KBM-7 (cell line): ENCODE measurements around the gene XKRX.
A peak's percentile ranks its signal among the peaks of the same experiment; 100 is the strongest.

Experiments
- DNase-seq: peaks from one replicate; pipeline ENCODE4 v3.0.0-alpha.2; 2015
- in situ Hi-C: fragments of 300-500 bp; cut with MboI; formaldehyde crosslinking; loops from 2 replicates; pipeline ENCODE4 v1.14.3; 2020; ENCODE audit warnings: low sequenced_read_pairs, low pct_unique_long_range_greater_than_20kb, mixed read lengths

Gene XKRX

GRCh38 chrX:100905620-100906019 is 23.1 kb downstream of the XKRX start:
- in situ Hi-C loops: no loop called here
- no peak for DNase-seq

GRCh38 chrX:100904433-100904832 is 24.3 kb downstream of the XKRX start:
- in situ Hi-C loops: no loop called here
- no peak for DNase-seq

- in situ Hi-C loops: no loop called here
- DNase-seq: peak; percentile 54
Observed at GRCh38 chrX:100895365-100896075, 33.2 kb downstream of the XKRX start.

- DNase-seq: no peak
- in situ Hi-C loops: no loop called here
Observed at GRCh38 chrX:100883654-100884053, 45.1 kb downstream of the XKRX start.

- in situ Hi-C loops: no loop called here
- no peak for DNase-seq
Observed at GRCh38 chrX:100880368-100880767, 48.3 kb downstream of the XKRX start.

GRCh38 chrX:100874325-100874724 is 54.4 kb downstream of the XKRX start, which contains the start of gene NOX1:
Gene NOX1, minus strand, starts transcription at chrX:100874359. Its CDS starts 220 bp downstream, at chrX:100874139.
- DNase-seq: no peak
- in situ Hi-C loops: no loop called here

GRCh38 chrX:100871594-100872560 is 56.8 kb downstream of the XKRX start:
- in situ Hi-C loops: no loop called here
- no peak for DNase-seq

- no peak for DNase-seq
- in situ Hi-C loops: no loop called here
Observed at GRCh38 chrX:100870527-100870926, 58.2 kb downstream of the XKRX start.

- in situ Hi-C loops: no loop called here
- no peak for DNase-seq
Observed at GRCh38 chrX:100868273-100868672, 60.4 kb downstream of the XKRX start.

GRCh38 chrX:100864657-100865391 is 63.9 kb downstream of the XKRX start:
- no peak for DNase-seq
- in situ Hi-C loops: no loop called here
